ENCODE results near the gene USP8. TPM values are rescaled to one million over a fixed set of nuclear protein-coding genes. Genes with fewer than 3 reads are reported as not detected.

USP8 gene
- total RNA-seq, 4 donors from 2014 or later: 37.6 to 170 (median 85.6) TPM

DNA sequence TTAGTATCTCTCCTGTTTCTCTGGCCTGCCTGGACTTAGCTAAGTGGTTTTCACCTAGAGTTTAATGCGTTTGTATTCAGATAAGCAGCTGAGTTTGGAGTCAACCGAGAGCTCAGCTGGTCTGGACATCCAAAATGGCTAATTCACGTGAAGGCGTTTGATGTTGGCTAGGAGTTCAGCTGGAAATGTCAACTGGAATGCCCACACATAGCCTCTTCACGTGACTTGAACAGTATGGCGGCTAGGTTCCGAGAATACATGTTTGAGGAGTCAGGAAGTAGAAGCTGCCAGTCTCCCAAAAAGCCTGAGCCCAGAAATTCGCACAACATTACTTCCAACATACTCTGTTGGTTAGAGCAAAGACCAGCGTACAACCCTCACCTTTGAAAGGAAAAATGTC lies 2.2 kb downstream of the USP8 start:
- Histone ChIP-seq H3K9me3 (no peaks in the 10 kb centered on the region), H3K4me3 (no peak overlapping the region), H3K4me1 (no peaks in the 10 kb centered on the region), H3K36me3 (no peaks in the 10 kb centered on the region), H3K27ac (no peak overlapping the region), H3K27me3 (no peaks in the 10 kb centered on the region)
- DNase-seq: no peak
- intact Hi-C loops (cut with DNase I; ENCODE audit: low total_unique reads): no loop called here
- TF ChIP-seq, protein P1, sequence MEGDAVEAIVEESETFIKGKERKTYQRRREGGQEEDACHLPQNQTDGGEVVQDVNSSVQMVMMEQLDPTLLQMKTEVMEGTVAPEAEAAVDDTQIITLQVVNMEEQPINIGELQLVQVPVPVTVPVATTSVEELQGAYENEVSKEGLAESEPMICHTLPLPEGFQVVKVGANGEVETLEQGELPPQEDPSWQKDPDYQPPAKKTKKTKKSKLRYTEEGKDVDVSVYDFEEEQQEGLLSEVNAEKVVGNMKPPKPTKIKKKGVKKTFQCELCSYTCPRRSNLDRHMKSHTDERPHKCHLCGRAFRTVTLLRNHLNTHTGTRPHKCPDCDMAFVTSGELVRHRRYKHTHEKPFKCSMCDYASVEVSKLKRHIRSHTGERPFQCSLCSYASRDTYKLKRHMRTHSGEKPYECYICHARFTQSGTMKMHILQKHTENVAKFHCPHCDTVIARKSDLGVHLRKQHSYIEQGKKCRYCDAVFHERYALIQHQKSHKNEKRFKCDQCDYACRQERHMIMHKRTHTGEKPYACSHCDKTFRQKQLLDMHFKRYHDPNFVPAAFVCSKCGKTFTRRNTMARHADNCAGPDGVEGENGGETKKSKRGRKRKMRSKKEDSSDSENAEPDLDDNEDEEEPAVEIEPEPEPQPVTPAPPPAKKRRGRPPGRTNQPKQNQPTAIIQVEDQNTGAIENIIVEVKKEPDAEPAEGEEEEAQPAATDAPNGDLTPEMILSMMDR (IDR thresholded peaks at IDR 0.05): no peak
- no peak for TF ChIP-seq POLR2A (IDR thresholded peaks at IDR 0.05)

DNA sequence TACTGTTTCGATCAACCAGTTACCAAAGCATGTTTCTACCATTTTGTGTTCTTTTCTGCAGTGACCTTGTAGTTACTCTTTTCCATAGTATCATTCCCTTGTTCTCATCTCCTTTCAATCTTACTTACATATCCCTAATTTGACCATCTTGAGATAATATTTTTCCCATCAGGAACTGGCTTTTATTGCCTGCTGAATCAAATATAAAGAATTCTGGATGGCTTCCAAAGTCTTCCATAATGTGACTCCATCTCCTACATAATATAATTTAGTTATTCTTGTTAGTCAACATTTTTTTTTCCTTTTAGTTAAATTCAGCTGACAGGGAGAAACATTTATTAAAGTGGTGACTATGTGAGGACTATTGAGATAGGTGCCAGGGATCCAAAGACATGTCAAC lies 7.0 kb downstream of the USP8 start:
- H3K27ac ChIP-seq: no peak overlapping the region
- no peaks in the 10 kb centered on the region for H3K9me3 ChIP-seq
- no peak overlapping the region for H3K4me3 ChIP-seq

GRCh38 chr15:50432230-50432629 lies 8.0 kb downstream of the USP8 start:
- no peak for DNase-seq
- H3K9me3 ChIP-seq: no peaks in the 10 kb centered on the region
- H3K36me3 ChIP-seq: no peaks in the 10 kb centered on the region
- H3K4me1 ChIP-seq: no peaks in the 10 kb centered on the region
- H3K27ac ChIP-seq: no peak overlapping the region
- TF ChIP-seq POLR2A (IDR thresholded peaks at IDR 0.05): no peak
- TF ChIP-seq, protein P1 (IDR thresholded peaks at IDR 0.05): no peak
- no peak overlapping the region for H3K4me3 ChIP-seq
- intact Hi-C loops (cut with DNase I; ENCODE audit: low total_unique reads): no loop called here
- no peaks in the 10 kb centered on the region for H3K27me3 ChIP-seq

More for the DNA sequence above, 7.0 kb downstream of the USP8 start:
- DNase-seq: no peak
- Histone ChIP-seq H3K4me1 (no peaks in the 10 kb centered on the region), H3K27me3 (no peaks in the 10 kb centered on the region), H3K36me3 (no peaks in the 10 kb centered on the region)
- intact Hi-C loops (cut with DNase I; ENCODE audit: low total_unique reads): no loop called here
- no peak for TF ChIP-seq POLR2A (IDR thresholded peaks at IDR 0.05)
- TF ChIP-seq, protein P1 (IDR thresholded peaks at IDR 0.05): no peak

- H3K9me3 ChIP-seq: no peaks in the 10 kb centered on the region
- no peaks in the 10 kb centered on the region for H3K36me3 ChIP-seq
- H3K27me3 ChIP-seq: no peaks in the 10 kb centered on the region
- intact Hi-C loops (cut with DNase I; ENCODE audit: low total_unique reads): no loop called here
- H3K27ac ChIP-seq: no peak overlapping the region
- DNase-seq: no peak
- H3K4me1 ChIP-seq: no peaks in the 10 kb centered on the region
- no peak overlapping the region for H3K4me3 ChIP-seq
- no peak for TF ChIP-seq POLR2A (IDR thresholded peaks at IDR 0.05)
- TF ChIP-seq, protein P1 (IDR thresholded peaks at IDR 0.05): no peak
Observed at GRCh38 chr15:50435772-50436171, 11.6 kb downstream of the USP8 start.

DNA sequence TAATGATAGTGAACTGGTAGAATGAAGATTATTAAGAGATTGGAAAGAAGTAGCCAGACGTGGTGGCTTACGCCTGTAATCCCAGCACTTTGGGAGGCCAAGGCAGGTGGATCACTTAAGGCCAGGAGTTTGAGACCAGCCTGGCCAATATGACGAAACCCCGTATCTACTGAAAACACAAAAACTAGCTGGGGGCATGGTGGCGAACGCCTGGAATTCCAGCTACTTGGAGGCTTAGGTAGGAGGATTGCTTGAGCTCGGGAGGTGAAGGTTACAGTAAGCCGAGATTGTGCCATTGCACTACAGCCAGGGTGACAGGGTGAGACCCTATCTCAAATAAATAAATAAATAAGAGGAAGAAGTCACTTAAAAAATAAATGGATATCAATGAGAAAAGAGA lies 14.0 kb downstream of the USP8 start:
- no peak for TF ChIP-seq POLR2A (IDR thresholded peaks at IDR 0.05)
- TF ChIP-seq, protein P1 (IDR thresholded peaks at IDR 0.05): no peak
- intact Hi-C loops (cut with DNase I; ENCODE audit: low total_unique reads): no loop called here
- H3K4me1 ChIP-seq: no peaks in the 10 kb centered on the region
- H3K9me3 ChIP-seq: no peaks in the 10 kb centered on the region
- H3K4me3 ChIP-seq: no peak overlapping the region
- no peaks in the 10 kb centered on the region for H3K27me3 ChIP-seq
- H3K27ac ChIP-seq: no peak overlapping the region
- H3K36me3 ChIP-seq: no peaks in the 10 kb centered on the region
- DNase-seq: no peak
